NAMALWA (cell line): Measurements from ENCODE around the gene MRPL42.
"Not testable (repeated sequence)": the region's sequence is repeated elsewhere in the genome, so short reads cannot be mapped to it uniquely, and the experiment has no call there.

Source experiments
- DNase-seq: peaks from one replicate; pipeline ENCODE4 v3.0.0-alpha.2; 2015; ENCODE audit warnings: low spot score

Gene MRPL42

DNA sequence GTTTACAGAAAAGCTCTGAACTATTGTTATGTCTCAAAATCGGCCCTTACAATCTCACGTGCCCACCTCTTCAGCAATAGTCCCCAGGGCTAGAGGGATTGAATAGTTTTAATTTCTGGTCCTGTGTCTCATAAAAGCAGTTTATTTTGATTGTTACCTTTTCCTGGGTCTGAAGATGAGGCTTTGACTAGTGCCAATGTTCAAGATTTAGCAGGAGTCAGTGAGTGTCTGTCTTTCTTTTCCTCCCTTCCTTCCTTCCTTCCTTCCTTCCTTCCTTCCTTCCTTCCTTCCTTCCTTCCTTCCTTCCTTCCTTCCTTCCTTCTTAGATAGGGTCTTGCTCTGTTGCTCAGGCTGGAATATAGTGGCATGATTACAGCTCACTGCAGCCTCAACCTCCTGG is 80.5 kb downstream of the MRPL42 start:
- no peak for DNase-seq

GRCh38 chr12:93549174-93549573 is 81.9 kb downstream of the MRPL42 start:
- no peak for DNase-seq

- DNase-seq: no peak
Observed at GRCh38 chr12:93550748-93551611, 83.7 kb downstream of the MRPL42 start.

DNA sequence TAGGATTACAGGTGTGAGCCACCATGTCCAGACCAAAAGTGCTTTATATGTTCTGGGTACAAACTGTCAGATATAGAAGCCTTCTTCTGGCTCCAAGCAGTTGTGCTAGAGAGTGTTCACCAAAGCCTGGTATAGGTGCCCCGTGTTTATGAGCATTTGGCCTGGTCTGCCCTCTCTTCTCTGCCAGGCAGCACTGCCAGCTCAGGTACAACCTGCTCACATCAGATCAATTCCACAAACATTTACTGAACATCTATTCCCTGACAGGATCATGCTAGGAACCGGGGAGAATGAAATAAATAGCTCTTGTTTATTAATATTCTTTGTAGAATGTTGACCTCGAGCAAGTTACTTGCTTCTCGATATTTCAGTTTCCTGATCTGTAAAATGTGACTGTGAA is 85.1 kb downstream of the MRPL42 start:
- DNase-seq: no peak

- not testable (repeated sequence) for DNase-seq
Observed at GRCh38 chr12:93557879-93558278, 90.6 kb downstream of the MRPL42 start.

- not testable (repeated sequence) for DNase-seq
Observed at GRCh38 chr12:93558685-93559084, 91.4 kb downstream of the MRPL42 start.

GRCh38 chr12:93563807-93564538 is 96.7 kb downstream of the MRPL42 start:
- peak; percentile 62 for DNase-seq

GRCh38 chr12:93565760-93566159 is 98.4 kb downstream of the MRPL42 start:
- no peak for DNase-seq
